Measurements from ENCODE around the gene SPEN.

The SPEN gene

GRCh38 chr1:15988856-15989736 lies 141.6 kb downstream of the SPEN start:
- no peak for TF ChIP-seq CTCF (IDR thresholded peaks at IDR 0.05; ENCODE audit: low read depth, low read length, missing control alignments)
- no peak overlapping the region for H3K4me3 ChIP-seq (ENCODE audit: low read depth, low read length)
- no peak for DNase-seq (ENCODE audit: low read depth)
- in situ Hi-C loops (cut with HindIII; ENCODE audit: low sequenced_read_pairs), result no loop called here

- no peak for TF ChIP-seq CTCF (IDR thresholded peaks at IDR 0.05; ENCODE audit: low read depth, low read length, missing control alignments)
- in situ Hi-C loops (cut with HindIII; ENCODE audit: low sequenced_read_pairs), result no loop called here
- DNase-seq (ENCODE audit: low read depth), result no peak
- H3K4me3 ChIP-seq (ENCODE audit: low read depth, low read length), result no peak overlapping the region
Observed at GRCh38 chr1:15989776-15990175, 142.3 kb downstream of the SPEN start.

Measured in astrocyte of the cerebellum (primary cell).